A549 (cell line): ENCODE data around the gene OTULIN. TPM values are rescaled to one million over a fixed set of nuclear protein-coding genes. Genes with fewer than 3 reads are reported as not detected.

Source experiments
- ATAC-seq, 2 experiments: fragments of 200-7000 bp in 1 of 2; fragments of >200 bp in 1 of 2; cut with Nextera tagmentation in 1 of 2; cut with Tn5 transposase in 1 of 2; 3 replicates each; pipeline versions ENCODE4 v1.8.0 to v1.9.1; 2018 to 2020; ENCODE audit warnings: mild to moderate bottlenecking in 1 of 2, moderate library complexity in 1 of 2
- CTCF ChIA-PET: fragments of 300-600 bp; sonication (Branson Sonifier 250); formaldehyde crosslinking; extraction: SDS; loops from one replicate; lab custom pipeline; 2021; ENCODE audit warnings: antibody characterized with exemption, inconsistent platforms; lab: Yijun Ruan, JAX
- POLR2A ChIA-PET: fragments of 350-600 bp; formaldehyde crosslinking; extraction: SDS; loops from one replicate; lab custom pipeline; 2021; ENCODE audit warnings: antibody characterized with exemption, inconsistent platforms; lab: Yijun Ruan, JAX
- DNase-seq, 2 experiments: peaks; one replicate each; pipeline versions ENCODE4 v3.0.0 to v3.0.0-alpha.2; 2011 to 2016; ENCODE audit warnings: low read depth in 1 of 2, low spot score in 1 of 2
- FAIRE-seq: peaks from 2 replicates; lab custom pipeline; 2011; peaks lifted over from hg19 to GRCh38; lab: Jason Lieb, UNC
- H3K27ac ChIP-seq, 2 experiments: fragments of >200 bp; sonication (Bioruptor Twin); formaldehyde crosslinking; 3 replicates each; pipeline ENCODE4 v1.5.1; 2016 to 2017
- H3K4me1 ChIP-seq: fragments of >200 bp; sonication (Bioruptor Twin); formaldehyde crosslinking; 3 replicates; pipeline ENCODE4 v1.6.1; 2016
- H3K4me2 ChIP-seq: fragments of >200 bp; sonication (Bioruptor Twin); formaldehyde crosslinking; 3 replicates; pipeline ENCODE4 v1.6.1; 2016
- H3K4me3 ChIP-seq: fragments of >200 bp; sonication (Bioruptor Twin); formaldehyde crosslinking; 3 replicates; pipeline ENCODE4 v1.5.1; 2016
- H3K9me3 ChIP-seq: fragments of >200 bp; sonication (Bioruptor Twin); formaldehyde crosslinking; 3 replicates; pipeline ENCODE4 v1.6.1; 2016
- BHLHE40 ChIP-seq: IDR thresholded peaks from 2 replicates; pipeline ENCODE4 v1.6.1; 2012; ENCODE audit warnings: low read depth, low read length, inconsistent platforms
- CEBPB ChIP-seq, 2 experiments: fragments of >200 bp in 1 of 2; sonication (Bioruptor Twin) in 1 of 2; formaldehyde crosslinking in 1 of 2; IDR thresholded peaks; 2 replicates each; pipeline ENCODE4 v1.6.1; 2012 to 2016
- CHD2 ChIP-seq: fragments of 150-350 bp; IDR thresholded peaks from 2 replicates; pipeline ENCODE4 v1.6.1; 2014; ENCODE audit warnings: low read length; ENCODE audit not compliant: partially characterized antibody
- EHF ChIP-seq: fragments of 250-450 bp; sonication (Bioruptor Pico); IDR thresholded peaks from 2 replicates; pipeline ENCODE4 v1.5.0; 2020; ENCODE audit warnings: mild to moderate bottlenecking
- FOSB ChIP-seq: fragments of 250-450 bp; sonication (Bioruptor Pico); IDR thresholded peaks from 2 replicates; pipeline ENCODE4 v1.5.0; 2020; ENCODE audit warnings: mild to moderate bottlenecking, moderate library complexity
- FOXS1 ChIP-seq: fragments of 250-450 bp; sonication (Bioruptor Pico); IDR thresholded peaks from 2 replicates; pipeline ENCODE4 v1.5.0; 2020; ENCODE audit warnings: mild to moderate bottlenecking, moderate library complexity
- HOXA7 ChIP-seq: fragments of 250-450 bp; sonication (Bioruptor Pico); IDR thresholded peaks from 2 replicates; pipeline ENCODE4 v1.5.0; 2020; ENCODE audit warnings: mild to moderate bottlenecking, moderate library complexity
- HOXB5 ChIP-seq: fragments of 250-450 bp; sonication (Bioruptor Pico); IDR thresholded peaks from 2 replicates; pipeline ENCODE4 v1.5.0; 2020; ENCODE audit warnings: mild to moderate bottlenecking, moderate library complexity
- JUN ChIP-seq, 2 experiments: fragments of >200 bp; sonication (Bioruptor Twin); formaldehyde crosslinking; IDR thresholded peaks; 2 replicates in 1 of 2; 3 replicates in 1 of 2; pipeline ENCODE4 v1.6.1; 2016 to 2017
- JUNB ChIP-seq: fragments of >200 bp; sonication (Bioruptor Twin); formaldehyde crosslinking; IDR thresholded peaks from 2 replicates; pipeline ENCODE4 v1.6.1; 2016
- KDM1A ChIP-seq: fragments of 200-600 bp; sonication (generic); IDR thresholded peaks from 2 replicates; pipeline ENCODE4 v1.6.1; 2016; ENCODE audit warnings: low read depth, mild to moderate bottlenecking
- MAFK ChIP-seq: fragments of 450-650 bp; IDR thresholded peaks from 2 replicates; pipeline ENCODE4 v1.6.1; 2014; ENCODE audit not compliant: partially characterized antibody
- PHF8 ChIP-seq: fragments of 200-600 bp; sonication (generic); IDR thresholded peaks from 2 replicates; pipeline ENCODE4 v1.6.1; 2016; ENCODE audit warnings: low read depth, mild to moderate bottlenecking, antibody characterized with exemption, moderate library complexity, borderline replicate concordance
- RARB ChIP-seq: fragments of 250-450 bp; sonication (Bioruptor Pico); IDR thresholded peaks from 2 replicates; pipeline ENCODE4 v1.8.0; 2021; ENCODE audit warnings: mild to moderate bottlenecking, moderate library complexity
- SMC3 ChIP-seq: fragments of >200 bp; sonication (Bioruptor Twin); formaldehyde crosslinking; IDR thresholded peaks from 3 replicates; pipeline ENCODE4 v1.6.1; 2018; ENCODE audit warnings: inconsistent platforms
- TP53 ChIP-seq: fragments of 250-450 bp; sonication (Bioruptor Pico); IDR thresholded peaks from 2 replicates; pipeline ENCODE4 v1.5.0; 2021; ENCODE audit warnings: mild to moderate bottlenecking, moderate library complexity
- ZNF302 ChIP-seq: fragments of 250-450 bp; sonication (Bioruptor Pico); IDR thresholded peaks from 2 replicates; pipeline ENCODE4 v1.9.0; 2021; ENCODE audit warnings: inconsistent platforms, mild to moderate bottlenecking, moderate library complexity
- WGBS: methylation state at CpG from one replicate; pipeline ENCODE4 v1.1.6; 2017; ENCODE audit errors: missing lambda C conversion rate; 5-methylcytosine and 5-hydroxymethylcytosine counted together
- polyA plus RNA-seq, 4 experiments: library from polyadenylated mRNA; depleted of rRNA in 3 of 4; stranded (reverse); fragments of >200 nt; fragmentation: RNase III in 1 of 4; extraction: RNeasy Plus Mini Kit Qiagen cat#74134 plus additional on column Dnase treatment in 1 of 4; gene quantifications; 2 replicates in 3 of 4; 3 replicates in 1 of 4; pipeline ENCODE4 v1.2.3, GENCODE V29; 2011 to 2017
- TF ChIP-seq, protein P1 (sequence below): fragments of 450-650 bp; IDR thresholded peaks from 2 replicates; pipeline ENCODE4 v1.6.1; 2014; ENCODE audit warnings: antibody characterized with exemption
- TF ChIP-seq, protein P2 (sequence below): IDR thresholded peaks from 2 replicates; pipeline ENCODE4 v1.6.1; 2012
- TF ChIP-seq, protein P3 (sequence below): fragments of 150-350 bp; IDR thresholded peaks from 2 replicates; pipeline ENCODE4 v1.6.1; 2014; ENCODE audit warnings: low read depth, mild to moderate bottlenecking, low read length
- TF ChIP-seq, protein P4 (sequence below): IDR thresholded peaks from 2 replicates; pipeline ENCODE4 v1.6.1; 2012

OTULIN gene
- polyA plus RNA-seq, 2 of the 4 experiments (the other 2 are of a cell fraction), result 13.5 to 17.8 TPM

DNA sequence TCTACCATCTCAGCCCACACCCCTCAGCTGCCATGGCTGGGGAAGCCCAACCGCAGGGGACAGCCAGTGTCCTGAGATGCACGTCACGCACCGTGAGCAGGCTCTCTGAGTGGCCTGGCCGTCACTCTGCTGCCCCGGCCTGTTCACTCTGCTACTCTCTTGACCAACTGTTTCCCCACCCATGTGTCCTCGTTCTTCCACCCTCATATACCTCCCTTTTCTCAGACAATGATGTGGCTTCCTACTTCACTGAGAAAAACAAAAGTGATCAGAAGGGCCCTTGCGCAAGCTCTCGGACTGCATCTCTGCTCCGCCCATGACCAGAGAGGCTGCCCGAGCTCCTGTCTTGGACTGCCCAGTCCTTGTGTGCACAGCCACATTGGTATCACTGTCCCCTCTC lies 47.6 kb downstream of the OTULIN start:
- ATAC-seq (no peak), FAIRE-seq (no peak)
- CTCF ChIA-PET, result interaction anchor here (1.2 to 2.4 kb wide), 4 partner anchors 10 to 302 kb away, joined by 3 to 10 read pairs (median 4); no protein-coding TSS in a partner anchor

DNA sequence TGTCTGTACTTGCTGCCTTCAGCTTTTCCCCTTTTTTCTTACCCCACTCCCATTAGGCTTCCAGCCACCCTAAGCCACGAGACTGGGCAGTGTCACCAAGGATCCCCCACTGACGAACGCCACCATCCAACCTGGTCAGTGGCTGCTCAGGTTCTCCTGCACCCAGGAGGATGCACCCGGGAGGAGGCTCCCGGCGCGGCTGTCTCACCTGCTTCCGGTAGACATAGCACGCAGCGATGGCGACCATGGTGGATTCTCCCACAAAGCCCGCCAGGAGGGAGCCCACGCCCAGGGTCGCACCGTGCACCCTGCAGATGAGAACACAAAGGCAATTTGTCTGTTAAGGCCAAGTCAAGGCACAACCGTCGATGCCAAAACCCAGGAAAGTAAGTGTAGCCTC lies 48.1 kb downstream of the OTULIN start:
- TF ChIP-seq, protein P1, sequence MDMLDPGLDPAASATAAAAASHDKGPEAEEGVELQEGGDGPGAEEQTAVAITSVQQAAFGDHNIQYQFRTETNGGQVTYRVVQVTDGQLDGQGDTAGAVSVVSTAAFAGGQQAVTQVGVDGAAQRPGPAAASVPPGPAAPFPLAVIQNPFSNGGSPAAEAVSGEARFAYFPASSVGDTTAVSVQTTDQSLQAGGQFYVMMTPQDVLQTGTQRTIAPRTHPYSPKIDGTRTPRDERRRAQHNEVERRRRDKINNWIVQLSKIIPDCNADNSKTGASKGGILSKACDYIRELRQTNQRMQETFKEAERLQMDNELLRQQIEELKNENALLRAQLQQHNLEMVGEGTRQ, result no peak
- TF ChIP-seq HOXA7 (CRISPR knock-in tag) (no peak), SMC3 (no peak), EHF (CRISPR knock-in tag) (no peak), FOXS1 (no peak), TP53 (CRISPR knock-in tag) (no peak), KDM1A (no peak), HOXB5 (CRISPR knock-in tag) (no peak), BHLHE40 (no peak), CHD2 (no peak), RARB (no peak), CEBPB (IDR thresholded peaks at IDR 0.05) (no peak), PHF8 (no peak), JUNB (no peak), FOSB (CRISPR knock-in tag) (no peak)
- TF ChIP-seq, protein P2, sequence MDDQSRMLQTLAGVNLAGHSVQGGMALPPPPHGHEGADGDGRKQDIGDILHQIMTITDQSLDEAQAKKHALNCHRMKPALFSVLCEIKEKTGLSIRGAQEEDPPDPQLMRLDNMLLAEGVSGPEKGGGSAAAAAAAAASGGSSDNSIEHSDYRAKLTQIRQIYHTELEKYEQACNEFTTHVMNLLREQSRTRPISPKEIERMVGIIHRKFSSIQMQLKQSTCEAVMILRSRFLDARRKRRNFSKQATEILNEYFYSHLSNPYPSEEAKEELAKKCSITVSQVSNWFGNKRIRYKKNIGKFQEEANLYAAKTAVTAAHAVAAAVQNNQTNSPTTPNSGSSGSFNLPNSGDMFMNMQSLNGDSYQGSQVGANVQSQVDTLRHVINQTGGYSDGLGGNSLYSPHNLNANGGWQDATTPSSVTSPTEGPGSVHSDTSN, result no peak
- TF ChIP-seq, protein P3, sequence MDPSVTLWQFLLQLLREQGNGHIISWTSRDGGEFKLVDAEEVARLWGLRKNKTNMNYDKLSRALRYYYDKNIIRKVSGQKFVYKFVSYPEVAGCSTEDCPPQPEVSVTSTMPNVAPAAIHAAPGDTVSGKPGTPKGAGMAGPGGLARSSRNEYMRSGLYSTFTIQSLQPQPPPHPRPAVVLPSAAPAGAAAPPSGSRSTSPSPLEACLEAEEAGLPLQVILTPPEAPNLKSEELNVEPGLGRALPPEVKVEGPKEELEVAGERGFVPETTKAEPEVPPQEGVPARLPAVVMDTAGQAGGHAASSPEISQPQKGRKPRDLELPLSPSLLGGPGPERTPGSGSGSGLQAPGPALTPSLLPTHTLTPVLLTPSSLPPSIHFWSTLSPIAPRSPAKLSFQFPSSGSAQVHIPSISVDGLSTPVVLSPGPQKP, result no peak
- TF ChIP-seq, protein P4, sequence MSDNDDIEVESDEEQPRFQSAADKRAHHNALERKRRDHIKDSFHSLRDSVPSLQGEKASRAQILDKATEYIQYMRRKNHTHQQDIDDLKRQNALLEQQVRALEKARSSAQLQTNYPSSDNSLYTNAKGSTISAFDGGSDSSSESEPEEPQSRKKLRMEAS, result no peak
- no peaks in the 10 kb centered on the region for H3K9me3 ChIP-seq
- no peak overlapping the region for H3K4me3 ChIP-seq
- no peak overlapping the region for H3K27ac ChIP-seq
- no peak for DNase-seq
- FAIRE-seq, result no peak
- no peaks in the 10 kb centered on the region for H3K4me1 ChIP-seq
- ATAC-seq, result no peak
- H3K4me2 ChIP-seq, result no peak overlapping the region
- WGBS, result 95% methylated on average over 17 of the region's 17 CpGs
- POLR2A ChIA-PET, result no interaction called here
- CTCF ChIA-PET, result interaction anchor here (2.1 to 7.1 kb wide), 2 partner anchors 14 to 302 kb away, joined by 4 to 43 read pairs; no protein-coding TSS in a partner anchor

More for the DNA sequence above, 47.6 kb downstream of the OTULIN start:
- no peak overlapping the region for H3K27ac ChIP-seq
- no peaks in the 10 kb centered on the region for H3K9me3 ChIP-seq
- H3K4me3 ChIP-seq, result no peak overlapping the region
- H3K4me1 ChIP-seq, result no peaks in the 10 kb centered on the region
- WGBS, result 96% methylated on average over 11 of the region's 11 CpGs
- POLR2A ChIA-PET, result no interaction called here
- H3K4me2 ChIP-seq, result no peak overlapping the region
- DNase-seq, result no peak
- TF ChIP-seq JUN (IDR thresholded peaks at IDR 0.05) (no peak), SMC3 (no peak), KDM1A (no peak), CEBPB (IDR thresholded peaks at IDR 0.05) (0 out of 4 replicates have a peak, but pooled peaks of 1 of the 2 experiments have one; percentile 19)

DNA sequence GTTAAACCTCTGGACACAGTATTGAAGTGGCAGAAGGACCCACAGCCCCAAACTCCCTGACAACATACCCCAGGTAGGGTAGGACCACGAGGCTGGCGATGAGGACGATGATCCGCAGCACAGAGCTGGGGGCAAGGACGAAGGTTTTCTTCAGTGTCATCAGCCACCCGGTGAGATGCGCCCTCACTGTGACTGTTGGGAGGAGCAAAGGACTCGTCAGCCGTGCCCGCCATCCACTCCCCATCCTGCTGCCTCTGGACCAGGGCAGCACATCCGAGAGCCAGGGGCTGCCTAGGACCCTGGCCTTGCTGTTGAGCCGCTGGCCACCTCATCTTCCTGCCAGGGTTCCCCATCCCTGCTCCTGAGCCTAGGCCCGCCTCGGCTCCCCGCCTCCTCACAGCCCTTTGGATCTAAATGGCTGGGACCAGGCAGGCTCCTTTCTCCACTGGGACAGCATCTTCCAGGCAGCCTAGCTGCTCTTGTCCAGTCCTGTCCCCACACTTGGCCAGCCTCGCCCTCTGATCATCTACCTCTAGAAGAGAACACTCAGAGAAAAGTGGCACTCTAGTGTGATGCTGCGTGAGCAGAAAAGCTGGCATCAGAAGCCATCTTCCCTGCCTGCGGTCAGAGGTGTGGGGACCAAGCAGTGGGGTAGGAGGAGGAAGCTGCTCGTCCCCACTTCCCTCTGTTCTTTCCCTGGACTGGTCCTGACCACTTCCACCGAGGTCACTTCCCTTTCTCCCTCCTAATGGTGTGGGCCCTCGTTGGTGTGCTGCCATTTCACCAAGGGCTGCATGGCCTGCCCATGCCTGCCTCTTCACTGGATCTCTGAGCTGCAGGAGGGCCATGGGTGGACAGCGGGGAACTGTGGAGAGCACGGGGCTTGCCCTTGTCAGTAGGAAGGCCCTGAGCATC lies 49.2 kb downstream of the OTULIN start:
- CTCF ChIA-PET, result interaction anchor here (2.1 to 7.1 kb wide), 2 partner anchors 13 to 300 kb away, joined by 4 to 43 read pairs; no protein-coding TSS in a partner anchor

More for the DNA sequence above, 49.2 kb downstream of the OTULIN start:
- WGBS, result 97% methylated on average over 23 of the region's 23 CpGs
- no peak for DNase-seq
- Histone ChIP-seq H3K4me1 (no peaks in the 10 kb centered on the region), H3K9me3 (no peaks in the 10 kb centered on the region), H3K4me2 (no peak overlapping the region), H3K4me3 (no peak overlapping the region), H3K27ac (no peak overlapping the region)
- no peak for FAIRE-seq
- TF ChIP-seq ZNF302 (CRISPR knock-in tag) (no peak), MAFK (no peak), HOXA7 (CRISPR knock-in tag) (no peak)
- TF ChIP-seq, protein P1, result no peak
- POLR2A ChIA-PET, result no interaction called here
- ATAC-seq, result peak in 1 of 2 experiments; percentile 25; a peak in 4 of 6 replicates
